Measurements from ENCODE around the gene ABCF3.

The ABCF3 gene

GRCh38 chr3:184203526-184203925 lies 17.5 kb downstream of the ABCF3 start:
- TF ChIP-seq CTCF (IDR thresholded peaks at IDR 0.05; ENCODE audit: borderline replicate concordance, insufficient read depth, low read depth, low read length) = no peak
- H3K4me3 ChIP-seq (ENCODE audit: low read depth, low read length) = no peak overlapping the region

GRCh38 chr3:184209146-184209923 lies 23.3 kb downstream of the ABCF3 start:
- H3K4me3 ChIP-seq (ENCODE audit: low read depth, low read length) = no peak overlapping the region
- TF ChIP-seq CTCF (IDR thresholded peaks at IDR 0.05; ENCODE audit: borderline replicate concordance, insufficient read depth, low read depth, low read length) = no peak

- no peak overlapping the region for H3K4me3 ChIP-seq (ENCODE audit: low read depth, low read length)
- TF ChIP-seq CTCF (IDR thresholded peaks at IDR 0.05; ENCODE audit: borderline replicate concordance, insufficient read depth, low read depth, low read length) = no peak
Measured at GRCh38 chr3:184211297-184211696, 25.3 kb downstream of the ABCF3 start.

GRCh38 chr3:184211718-184212117 lies 25.7 kb downstream of the ABCF3 start:
- no peak overlapping the region for H3K4me3 ChIP-seq (ENCODE audit: low read depth, low read length)
- TF ChIP-seq CTCF (IDR thresholded peaks at IDR 0.05; ENCODE audit: borderline replicate concordance, insufficient read depth, low read depth, low read length) = no peak

- no peak for TF ChIP-seq CTCF (IDR thresholded peaks at IDR 0.05; ENCODE audit: borderline replicate concordance, insufficient read depth, low read depth, low read length)
- H3K4me3 ChIP-seq (ENCODE audit: low read depth, low read length) = no peak overlapping the region
Measured at GRCh38 chr3:184218814-184219213, 32.8 kb downstream of the ABCF3 start.

- no peak overlapping the region for H3K4me3 ChIP-seq (ENCODE audit: low read depth, low read length)
- no peak for TF ChIP-seq CTCF (IDR thresholded peaks at IDR 0.05; ENCODE audit: borderline replicate concordance, insufficient read depth, low read depth, low read length)
Measured at GRCh38 chr3:184222521-184222920, 36.5 kb downstream of the ABCF3 start.

GRCh38 chr3:184223946-184224345 lies 37.9 kb downstream of the ABCF3 start:
- TF ChIP-seq CTCF (IDR thresholded peaks at IDR 0.05; ENCODE audit: borderline replicate concordance, insufficient read depth, low read depth, low read length) = no peak
- no peak overlapping the region for H3K4me3 ChIP-seq (ENCODE audit: low read depth, low read length)
